Stimulated activated CD8-positive, alpha-beta memory T cell treated with anti-CD3 and anti-CD28 coated beads, Interleukin-15, amount 100 ng/mL, for 1 hour (primary cell): Measurements from ENCODE around the gene KRT7.

Source experiments
- DNase-seq: peaks from one replicate; pipeline ENCODE4 v3.0.0-alpha.2; 2020; ENCODE audit warnings: low read depth

Gene KRT7

GRCh38 chr12:52232674-52233461 lies at the start of gene KRT7:
Gene KRT7 (plus strand): TSS chr12:52233243. CDS start chr12:52233297, 54 bp downstream.
- no peak for DNase-seq

- no peak for DNase-seq
Measured at GRCh38 chr12:52183544-52183910, 49.5 kb upstream of the KRT7 start.

GRCh38 chr12:52183971-52184370 lies 49.1 kb upstream of the KRT7 start:
- DNase-seq, result no peak

DNA sequence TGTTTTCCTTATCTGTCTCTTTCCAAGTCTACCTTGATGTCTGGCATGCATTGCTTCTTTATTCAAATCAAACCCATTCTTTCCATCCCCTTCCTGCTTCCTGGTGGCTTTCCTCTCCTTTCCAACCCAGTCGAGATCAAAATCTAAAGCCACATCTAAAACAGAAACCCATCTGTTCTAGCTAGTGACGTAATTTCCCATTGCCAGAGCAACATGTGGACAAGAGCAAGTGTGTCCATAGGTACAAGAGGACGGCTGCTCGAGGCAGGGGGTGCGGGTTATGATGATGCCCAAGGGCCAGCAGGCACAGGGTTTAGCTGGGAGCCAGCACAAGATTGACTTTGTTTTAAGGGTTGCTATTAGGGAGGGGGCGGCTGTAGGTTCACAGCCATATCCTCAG lies 48.2 kb upstream of the KRT7 start:
- no peak for DNase-seq

- no peak for DNase-seq
Measured at GRCh38 chr12:52185400-52185967, 47.6 kb upstream of the KRT7 start.

DNA sequence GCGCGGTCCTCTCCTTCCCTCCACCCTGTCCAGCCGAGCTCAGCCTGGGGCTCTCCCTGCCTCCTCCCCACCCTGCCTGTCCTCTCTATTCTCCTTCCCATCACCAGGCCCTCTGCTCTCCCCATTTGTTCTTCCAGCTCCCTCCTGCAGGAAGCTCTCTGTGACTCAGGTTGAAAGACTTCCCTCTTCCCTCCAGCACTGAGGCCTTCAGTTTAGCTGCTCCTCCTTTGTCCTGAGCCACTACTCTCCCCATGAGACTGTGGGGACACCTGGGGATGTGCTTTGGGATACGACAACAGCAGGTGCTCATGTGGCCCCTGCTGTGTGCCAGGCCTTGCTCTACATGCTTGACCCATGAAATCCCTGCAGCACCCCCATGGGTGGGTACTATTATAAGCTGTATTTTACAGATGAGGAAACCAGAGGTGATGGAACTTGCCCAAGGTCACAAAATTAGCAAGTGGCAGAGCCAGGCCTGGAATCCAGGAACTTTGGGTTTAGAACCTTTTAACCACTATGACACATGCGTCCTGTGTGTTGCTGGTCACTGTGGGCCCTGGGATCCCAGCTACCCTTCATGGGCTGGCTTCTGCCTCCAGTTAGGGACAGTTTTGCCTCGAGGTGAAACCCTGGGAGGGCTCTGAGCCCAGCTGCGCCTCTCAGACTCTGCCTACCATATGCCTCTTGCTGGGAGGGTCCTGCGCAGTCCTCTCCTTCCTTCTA lies 46.8 kb upstream of the KRT7 start:
- DNase-seq, result no peak

GRCh38 chr12:52187206-52187605 lies 45.8 kb upstream of the KRT7 start:
- DNase-seq, result no peak

- no peak for DNase-seq
Measured at GRCh38 chr12:52187640-52188039, 45.4 kb upstream of the KRT7 start.

DNA sequence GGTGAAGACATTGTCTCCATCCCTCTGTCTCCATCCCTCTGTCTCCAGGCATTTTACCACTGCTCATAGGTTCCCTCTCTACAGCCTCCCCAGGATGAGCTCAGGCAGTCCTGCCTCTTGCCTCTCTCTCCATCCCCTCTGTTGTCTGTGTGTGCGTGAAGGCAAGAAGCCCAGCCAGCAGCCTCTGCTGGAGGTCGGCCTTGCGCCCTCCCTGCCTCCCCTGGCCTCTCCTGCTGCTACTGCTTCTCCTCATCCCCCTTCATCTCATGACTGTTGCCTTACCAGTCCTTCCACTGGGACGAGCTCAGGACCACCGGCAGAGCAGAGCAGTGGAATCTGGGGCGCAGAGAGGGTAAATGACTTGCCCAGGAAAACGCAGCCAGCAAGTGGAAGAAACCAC lies 44.4 kb upstream of the KRT7 start:
- DNase-seq, result no peak

- DNase-seq, result no peak
Measured at GRCh38 chr12:52189376-52190174, 43.5 kb upstream of the KRT7 start.

DNA sequence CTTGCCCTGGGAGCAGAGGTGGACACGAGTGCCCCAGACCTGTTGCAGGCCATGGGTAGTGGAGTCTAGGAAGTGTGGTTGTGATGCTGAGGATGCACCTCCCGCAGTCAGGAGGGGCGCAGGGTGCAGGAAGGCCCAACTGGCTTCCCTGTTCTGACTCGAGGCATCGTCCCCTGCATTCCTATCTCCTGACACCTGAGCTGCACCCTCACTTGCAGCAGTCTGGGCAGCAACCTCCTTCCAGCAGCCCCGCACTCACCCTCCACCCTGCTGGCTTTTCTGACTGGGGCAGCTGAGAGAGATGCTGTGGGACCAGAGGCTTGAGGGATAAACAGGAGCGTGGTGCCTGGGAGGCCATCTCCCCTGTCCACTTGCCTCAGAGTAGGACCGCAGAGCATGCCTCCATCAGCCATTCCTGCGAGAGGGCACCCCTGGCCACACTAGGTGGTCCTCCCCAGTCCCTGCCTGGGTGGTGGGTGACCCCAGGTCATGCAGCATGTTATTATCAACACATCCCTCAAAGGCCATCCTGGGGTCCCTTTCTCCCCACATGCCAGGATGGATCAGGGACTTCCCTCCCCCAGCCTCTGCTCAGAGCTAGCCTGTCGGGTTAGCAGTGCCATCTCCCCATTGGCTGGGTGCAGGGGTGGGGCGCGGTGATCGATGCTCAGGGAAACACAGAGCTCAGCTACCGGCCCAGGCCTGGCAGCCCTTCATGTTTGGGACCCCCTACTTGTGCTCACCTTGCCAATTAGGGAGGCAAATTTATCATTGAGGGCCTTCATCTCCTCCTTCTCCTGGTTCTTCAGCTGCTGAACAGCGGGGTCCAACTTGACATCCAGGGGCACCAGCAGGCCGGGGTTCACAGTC lies 41.9 kb upstream of the KRT7 start:
- no peak for DNase-seq

DNA sequence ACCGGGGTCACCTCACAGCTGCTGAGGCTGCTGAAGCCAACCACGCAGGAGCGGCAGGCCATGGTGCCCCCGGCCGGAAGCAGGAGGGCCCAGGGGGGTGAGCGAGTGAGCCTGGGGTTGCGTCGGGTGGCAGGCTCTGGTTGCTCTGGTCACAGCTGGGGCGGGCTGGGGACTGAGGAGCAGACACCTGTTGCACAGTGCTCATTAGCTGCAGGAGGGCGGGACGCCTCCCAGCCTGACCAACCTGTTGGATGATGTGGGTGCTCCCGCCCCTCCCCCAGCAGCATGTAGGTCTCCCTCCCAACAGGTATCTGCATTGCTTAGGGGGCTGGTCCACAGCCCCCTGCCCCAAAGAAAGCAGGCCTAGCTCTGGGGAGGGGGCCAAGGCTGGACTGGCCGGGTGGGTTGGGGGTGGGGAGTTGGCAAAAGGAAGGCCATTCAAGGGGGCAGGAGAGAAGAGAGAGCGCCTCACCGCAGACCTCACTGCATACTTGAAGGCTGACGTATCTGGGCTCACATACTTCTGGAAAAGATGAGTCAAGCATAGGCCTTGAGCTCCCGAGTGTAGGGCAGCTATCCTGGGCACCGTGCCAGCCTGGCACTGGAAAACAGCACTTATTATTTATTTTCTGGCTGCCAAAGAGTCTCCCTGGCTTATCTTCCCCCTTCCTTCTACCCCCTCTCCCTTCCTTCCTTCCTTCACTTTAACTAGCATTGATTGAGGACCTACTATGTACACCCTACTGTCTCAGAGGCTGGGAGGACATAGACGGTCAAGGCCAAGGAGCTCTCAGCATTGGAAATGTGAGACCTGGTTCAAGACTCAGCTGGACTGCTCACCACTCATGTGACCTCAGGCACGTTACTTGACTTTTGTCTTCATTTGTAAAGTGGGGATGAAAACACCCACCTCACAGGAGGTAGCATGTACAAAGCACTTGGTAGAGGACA lies 40.9 kb upstream of the KRT7 start, which contains the start of gene KRT80:
KRT80 (minus strand) TSS at position 174 of the 951 bp plus-strand sequence; CDS start at position 62, 112 bp downstream.
- no peak for DNase-seq

- no peak for DNase-seq
Measured at GRCh38 chr12:52193532-52193931, 39.5 kb upstream of the KRT7 start.

GRCh38 chr12:52193991-52194390 lies 39.1 kb upstream of the KRT7 start:
- DNase-seq, result no peak

- no peak for DNase-seq
Measured at GRCh38 chr12:52195065-52195730, 37.8 kb upstream of the KRT7 start.

DNA sequence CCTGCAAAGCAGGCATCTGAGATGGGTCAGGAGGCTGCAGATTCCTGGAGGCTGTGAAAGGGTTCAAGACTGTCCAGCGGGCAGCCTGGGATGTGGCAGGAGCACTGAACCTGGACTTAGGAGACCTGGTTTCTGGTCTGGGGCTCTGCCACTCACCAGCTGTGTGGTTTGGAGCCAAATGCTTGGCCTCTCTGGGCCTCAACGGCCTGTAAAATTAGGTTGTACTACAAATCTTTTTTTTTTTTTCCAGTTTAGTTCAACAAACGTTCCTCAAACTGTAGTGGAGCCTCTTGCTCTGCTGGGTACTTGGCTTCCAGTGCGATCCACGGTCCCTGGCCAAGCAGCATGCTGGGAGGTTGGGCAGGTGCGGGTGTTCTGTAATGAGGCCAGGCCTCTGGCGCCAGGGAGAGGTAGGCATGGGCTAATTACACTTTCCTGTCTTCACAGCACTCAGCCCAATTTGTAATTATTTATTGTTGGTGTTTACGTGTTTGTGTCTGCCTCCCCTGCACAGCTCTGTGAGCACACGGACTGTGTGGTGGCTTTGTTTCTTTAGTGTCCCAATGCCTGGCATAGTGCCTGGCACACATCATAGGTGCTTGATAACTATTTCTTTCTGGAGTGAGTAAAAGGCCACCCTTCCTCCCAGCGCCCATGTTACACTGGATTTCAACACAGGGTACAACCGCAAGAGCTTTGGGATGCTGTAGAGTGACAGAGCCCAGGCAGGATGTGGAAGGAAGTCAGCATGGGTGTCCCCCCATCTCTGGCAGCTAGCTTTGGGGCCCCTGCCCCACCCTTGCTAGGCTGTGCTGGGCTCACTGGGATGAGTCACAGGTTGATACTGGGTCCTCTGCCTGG lies 35.4 kb upstream of the KRT7 start:
- no peak for DNase-seq

DNA sequence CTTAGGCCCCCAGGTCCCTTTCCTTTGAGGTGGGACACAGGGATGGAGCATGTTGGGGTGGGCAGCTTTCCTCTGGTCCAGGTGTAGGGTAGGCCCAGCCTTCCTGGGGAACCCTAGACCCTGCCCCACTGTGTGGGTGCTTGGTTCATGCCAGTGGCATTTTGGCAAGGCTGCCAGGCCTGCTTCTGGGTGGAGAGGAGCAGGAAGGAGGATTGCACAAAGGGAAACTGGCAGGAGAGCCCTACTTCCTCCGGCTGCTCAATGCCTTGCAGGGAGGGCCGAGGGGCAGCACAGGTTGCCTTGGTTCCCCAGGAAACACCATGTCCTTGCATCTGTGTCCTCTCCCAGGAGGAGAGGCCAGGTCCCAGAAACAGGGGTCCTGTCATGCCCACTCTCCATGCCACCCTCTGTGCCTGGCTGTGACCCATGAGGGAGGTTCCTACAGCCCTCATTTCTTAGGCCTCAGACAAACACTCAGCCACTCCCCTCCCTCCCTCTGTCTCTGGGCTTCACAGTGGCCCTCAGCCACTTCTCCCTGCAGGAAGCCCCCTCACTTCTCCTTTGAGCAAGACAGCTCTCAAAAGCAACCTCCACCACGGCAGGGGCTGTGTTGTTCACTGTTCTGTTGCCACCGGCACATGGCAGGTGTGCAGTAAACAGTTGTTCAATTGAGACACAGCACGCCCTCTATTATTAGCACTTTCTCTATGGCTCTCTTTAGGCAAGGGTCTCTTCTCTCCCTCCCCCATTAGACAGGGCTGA lies 34.4 kb upstream of the KRT7 start:
- DNase-seq, result no peak
